ENCODE data around the gene WNT2B.

The WNT2B gene

GRCh38 chr1:112505878-112506277, 2.9 kb upstream of the WNT2B start:
- DNase-seq = no peak

GRCh38 chr1:112506306-112506705, 2.5 kb upstream of the WNT2B start:
- no peak for DNase-seq

- DNase-seq = no peak
Observed at GRCh38 chr1:112506731-112507130, 2.0 kb upstream of the WNT2B start.

GRCh38 chr1:112507336-112507735, 1.4 kb upstream of the WNT2B start:
- DNase-seq = no peak

DNA sequence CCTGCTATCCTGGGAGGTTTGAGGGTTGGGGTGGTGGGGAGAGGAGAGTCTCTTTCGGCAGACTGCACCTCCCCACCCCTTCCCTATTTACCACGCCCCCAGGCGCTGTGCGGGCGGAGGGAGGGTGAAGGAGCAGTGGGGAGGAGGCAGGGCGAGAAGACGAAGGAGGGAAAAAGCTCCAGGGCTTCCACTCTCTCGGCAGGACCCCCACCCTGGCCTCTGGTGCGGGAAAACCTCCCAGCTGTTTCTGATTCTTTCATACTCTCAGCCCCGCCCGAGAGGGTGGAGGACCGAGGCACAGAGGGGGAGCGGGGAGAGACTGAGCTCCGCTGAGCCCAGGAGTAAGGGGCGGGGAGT, 866 bp upstream of the WNT2B start:
- no peak for DNase-seq

- DNase-seq = no peak
Observed at GRCh38 chr1:112509005-112509659, 367 bp downstream of the WNT2B start.

- no peak for DNase-seq
Observed at GRCh38 chr1:112509660-112510178, 954 bp downstream of the WNT2B start.

DNA sequence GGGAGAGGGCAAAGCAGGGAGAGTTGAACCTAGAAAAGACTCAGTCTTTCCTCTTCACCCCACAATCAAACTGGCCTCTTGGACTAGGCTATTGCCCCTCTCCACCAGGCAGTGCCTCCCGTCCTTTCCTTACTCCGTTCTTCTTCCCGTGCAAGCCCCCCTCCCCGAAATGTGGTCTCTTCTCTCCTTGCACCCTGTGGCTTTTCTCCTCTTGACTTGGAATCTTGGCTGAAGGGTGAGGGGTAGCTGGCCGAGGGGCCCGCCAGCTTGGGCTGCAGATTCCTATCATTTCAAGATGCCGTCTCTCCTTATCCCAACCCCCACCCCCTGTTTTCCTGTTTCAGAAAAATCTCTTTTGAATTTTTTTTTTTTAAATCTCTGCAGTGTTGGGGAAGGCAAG, 1.6 kb downstream of the WNT2B start:
- no peak for DNase-seq

GRCh38 chr1:112511897-112512296, 3.1 kb downstream of the WNT2B start:
- no peak for DNase-seq

DNA sequence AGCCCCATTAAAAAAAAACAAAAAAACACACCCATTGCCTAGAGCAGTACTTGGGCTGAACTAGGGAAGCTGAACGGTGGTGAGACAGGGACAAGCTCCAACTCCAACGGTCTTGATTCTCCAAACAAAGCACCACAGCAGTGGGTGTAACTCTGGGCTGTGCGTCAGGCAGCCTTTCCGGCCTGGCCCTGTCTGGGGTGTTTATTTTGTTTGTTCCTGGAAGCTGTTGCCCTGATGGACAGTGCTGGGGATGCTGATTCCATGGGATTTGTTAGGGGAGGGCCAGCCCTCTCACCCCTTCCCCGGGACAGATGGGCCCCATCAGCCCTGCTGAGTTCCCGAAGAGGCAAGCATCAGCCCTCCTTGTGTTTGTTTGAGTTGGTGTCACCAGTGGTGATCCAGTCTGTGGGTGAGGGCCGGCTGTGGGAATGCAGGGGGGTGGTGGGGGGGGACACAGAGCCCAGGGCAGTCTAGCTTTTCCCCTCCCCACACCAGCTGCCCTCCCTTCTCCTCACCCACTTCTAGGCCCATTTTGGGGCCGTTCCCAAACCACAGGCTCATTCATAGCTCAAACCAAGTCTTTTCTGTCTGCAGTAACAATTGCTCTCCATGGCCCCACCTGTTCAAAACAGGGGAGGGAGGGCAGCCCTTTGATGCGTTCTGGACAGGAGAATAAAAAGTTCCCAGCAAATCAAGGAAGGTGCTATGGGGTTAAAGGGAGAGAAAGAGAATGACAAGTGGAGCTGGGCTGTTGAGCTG, 4.5 kb downstream of the WNT2B start:
- no peak for DNase-seq

GRCh38 chr1:112514901-112515300, 6.1 kb downstream of the WNT2B start:
- no peak for DNase-seq

DNA sequence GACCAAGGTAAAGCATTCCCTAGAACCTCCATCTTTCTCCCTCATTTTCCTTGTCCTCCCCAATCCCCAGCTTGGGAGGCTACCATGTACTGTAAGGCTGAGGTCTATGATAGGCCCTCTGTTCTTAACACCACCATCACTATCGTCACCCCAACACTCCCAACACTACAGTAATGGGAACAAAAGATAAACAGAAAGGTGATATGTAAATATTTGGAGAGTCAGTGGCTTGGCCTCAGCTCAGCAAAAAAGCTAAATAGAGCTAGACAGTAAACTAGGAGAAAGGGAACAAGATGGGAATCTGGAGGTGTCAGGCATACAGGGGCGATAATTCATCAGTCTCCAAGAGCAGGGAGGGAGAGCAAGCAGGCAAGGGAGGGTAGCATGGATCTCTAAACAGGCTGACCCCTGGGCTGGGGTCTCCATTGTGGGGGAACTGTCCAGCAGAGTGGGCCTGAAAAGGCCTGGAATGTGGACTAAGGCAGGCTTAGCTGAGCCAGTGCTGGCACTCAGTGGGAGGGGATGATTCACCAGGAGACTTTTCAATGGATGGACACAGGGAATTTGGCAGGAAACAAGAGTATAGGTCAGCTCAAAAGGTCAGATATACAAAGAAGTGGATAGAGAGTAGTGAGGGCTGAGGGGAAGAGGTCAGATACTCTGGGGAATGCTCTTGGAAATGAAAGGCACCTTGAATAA, 6.7 kb downstream of the WNT2B start:
- no peak for DNase-seq

GRCh38 chr1:112516141-112516540, 7.4 kb downstream of the WNT2B start:
- no peak for DNase-seq

DNA sequence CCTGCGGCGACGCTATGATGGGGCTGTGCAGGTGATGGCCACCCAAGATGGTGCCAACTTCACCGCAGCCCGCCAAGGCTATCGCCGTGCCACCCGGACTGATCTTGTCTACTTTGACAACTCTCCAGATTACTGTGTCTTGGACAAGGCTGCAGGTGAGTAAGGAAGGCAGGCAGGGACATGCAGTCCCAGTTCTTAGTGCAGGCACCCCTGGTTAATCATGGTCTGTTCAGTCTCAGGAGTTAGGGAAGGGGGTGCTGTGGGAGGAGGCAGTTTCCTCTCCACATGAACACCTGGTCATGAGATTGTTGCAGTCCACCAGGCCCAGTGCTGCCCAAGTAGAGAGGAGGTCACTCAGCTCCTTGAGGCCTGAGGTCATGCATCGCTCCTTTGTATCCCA, 8.5 kb downstream of the WNT2B start:
- no peak for DNase-seq

GRCh38 chr1:112517646-112518045, 8.9 kb downstream of the WNT2B start:
- no peak for DNase-seq

- no peak for DNase-seq
Observed at GRCh38 chr1:112518186-112518585, 9.4 kb downstream of the WNT2B start.

- DNase-seq = no peak
Observed at GRCh38 chr1:112520166-112520565, 11.4 kb downstream of the WNT2B start.

GRCh38 chr1:112522621-112523020, 13.9 kb downstream of the WNT2B start:
- no peak for DNase-seq

DNA sequence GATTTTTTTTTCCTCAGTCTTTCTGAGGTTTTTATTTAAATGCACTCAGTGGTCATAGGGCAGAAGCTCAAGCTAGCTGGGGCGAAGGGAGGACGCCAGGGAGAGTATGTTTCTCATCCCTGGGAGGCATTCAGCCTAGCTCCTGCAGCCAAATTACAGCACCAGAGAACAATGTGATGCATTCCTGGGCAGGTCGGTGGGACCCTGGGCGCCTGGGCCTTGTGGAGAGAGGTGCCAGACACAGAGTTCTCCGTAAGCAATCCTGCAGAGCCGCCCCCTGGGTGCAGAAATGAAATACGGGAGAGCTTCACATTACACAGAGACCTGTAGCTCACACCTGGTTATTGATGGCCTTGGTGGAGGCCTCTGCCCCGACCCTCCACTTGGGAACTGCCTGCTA, 15.5 kb downstream of the WNT2B start:
- DNase-seq = no peak

- DNase-seq = no peak
Observed at GRCh38 chr1:112524986-112525385, 16.2 kb downstream of the WNT2B start.

DNA sequence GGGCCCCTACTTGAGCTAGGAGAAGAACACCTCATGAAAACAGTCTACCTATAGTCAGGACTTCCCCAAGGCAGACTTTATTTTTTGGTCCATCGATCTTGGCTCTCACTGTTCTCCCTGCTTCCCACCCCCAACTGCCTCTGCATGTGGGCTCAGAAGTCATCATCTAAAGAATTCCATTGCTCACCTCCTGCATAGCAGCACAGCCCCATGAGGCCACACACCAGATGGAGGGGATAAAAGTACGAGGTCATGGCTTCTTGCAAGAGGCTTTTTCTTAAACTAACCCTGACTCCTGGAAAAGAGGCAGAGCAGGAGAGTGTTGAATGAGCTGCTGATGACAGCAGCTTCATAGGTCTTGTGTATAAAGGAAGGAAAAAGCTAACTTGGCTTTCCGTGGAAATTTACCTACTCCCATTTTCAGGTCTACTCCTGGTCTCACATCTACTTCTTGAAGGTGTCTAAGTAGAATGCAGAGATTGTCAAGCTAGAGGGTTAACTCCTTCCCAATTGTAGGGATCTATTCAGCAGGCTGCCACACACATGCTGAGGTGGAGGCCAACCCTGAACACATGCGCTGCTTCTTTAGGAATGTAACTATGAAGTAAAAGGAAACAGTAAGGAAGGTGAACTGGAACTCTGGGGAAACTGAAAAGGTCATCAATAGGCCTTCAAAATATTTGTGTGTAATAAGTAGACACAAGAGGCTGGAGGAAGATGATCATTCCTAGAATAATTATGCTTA, 18.7 kb downstream of the WNT2B start:
- DNase-seq = no peak

DNA sequence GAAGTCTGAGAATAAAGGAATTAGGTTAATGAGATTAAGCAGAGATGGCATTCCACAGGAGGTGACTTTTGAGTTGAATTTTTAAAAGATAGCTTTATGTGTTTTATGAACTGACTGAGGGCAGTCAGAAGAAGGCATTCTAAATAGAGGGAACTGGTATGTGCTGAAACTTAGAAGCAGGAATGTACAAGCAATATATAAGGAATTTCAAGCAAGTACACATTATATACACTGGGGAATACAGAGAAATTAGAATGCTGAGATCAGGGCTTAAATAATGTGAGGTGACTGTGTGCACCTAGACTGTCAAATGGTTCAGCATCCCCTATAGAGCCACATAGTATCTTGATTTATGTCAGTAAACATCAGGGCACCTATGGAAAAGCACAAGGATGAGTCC, 19.3 kb downstream of the WNT2B start:
- no peak for DNase-seq

DNA sequence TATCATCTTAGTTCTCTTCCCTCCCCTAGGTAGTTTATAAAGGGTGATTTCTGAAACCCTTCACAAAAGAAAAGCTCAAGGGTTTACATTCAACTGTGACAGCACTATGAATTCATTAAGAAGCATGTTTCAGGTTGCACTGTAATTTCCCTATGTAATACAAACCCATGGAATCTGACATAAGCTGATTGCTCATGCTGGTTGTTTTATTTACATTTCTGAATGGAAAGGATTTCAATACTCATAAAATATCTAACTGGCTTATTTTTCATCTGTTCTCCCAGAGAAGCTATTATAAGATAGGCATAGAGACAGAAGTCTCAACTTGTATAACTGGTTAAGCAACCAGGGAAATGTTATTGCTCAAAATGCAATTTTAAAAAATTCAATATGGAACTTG, 20.5 kb downstream of the WNT2B start:
- no peak for DNase-seq
